A172 (cell line): Measurements from ENCODE around the gene TOPAZ1. TPM values are rescaled to one million over a fixed set of nuclear protein-coding genes. Genes with fewer than 3 reads are reported as not detected.

Source experiments
- total RNA-seq: library from RNA; depleted of rRNA; stranded (reverse); fragments of >200 nt; shearing (Covaris generic); gene quantifications from 2 replicates; pipeline ENCODE4 v1.2.3, GENCODE V29; 2014; rRNA removed

TOPAZ1 gene
- total RNA-seq, 1 experiment from 2014 or later: not detected

Other genes starting within 250 kb of the TOPAZ1 start
- gene TCAIM, start 96.9 kb downstream of the TOPAZ1 start, total RNA-seq: 22.9 and 27.6 TPM in 2 replicates
- gene ZNF445, start 235.8 kb downstream of the TOPAZ1 start, total RNA-seq: 4.6 and 5.4 TPM in 2 replicates